H9 (cell line): ENCODE data around the gene NACC2. TPM values are rescaled to one million over a fixed set of nuclear protein-coding genes. Genes with fewer than 3 reads are reported as not detected.

Experiments
- DNase-seq: peaks from one replicate; pipeline ENCODE4 v3.0.0-alpha.2; 2017
- H2AFZ ChIP-seq: one replicate; pipeline ENCODE4 v1.6.1; 2013; ENCODE audit warnings: mild to moderate bottlenecking, low read length, control low read depth, moderate library complexity
- H2AK5ac ChIP-seq: 2 replicates; pipeline ENCODE4 v1.6.1; 2013; ENCODE audit warnings: low read length, control low read depth, mixed read lengths; ENCODE audit not compliant: insufficient read length
- H2BK120ac ChIP-seq: one replicate; pipeline ENCODE4 v1.6.1; 2013; ENCODE audit warnings: low read depth, mild to moderate bottlenecking, low read length, control low read depth, inconsistent platforms; ENCODE audit not compliant: poor library complexity, severe bottlenecking
- H2BK12ac ChIP-seq: 2 replicates; pipeline ENCODE4 v1.6.1; 2013; ENCODE audit warnings: low read length, control low read depth, mixed read lengths, low read depth; ENCODE audit not compliant: insufficient read length
- H2BK15ac ChIP-seq: 2 replicates; pipeline ENCODE4 v1.6.1; 2013; ENCODE audit warnings: low read depth, low read length, control low read depth
- H2BK20ac ChIP-seq: one replicate; pipeline ENCODE4 v1.6.1; 2013; ENCODE audit warnings: low read depth, mild to moderate bottlenecking, low read length, control low read depth, inconsistent platforms; ENCODE audit not compliant: poor library complexity, severe bottlenecking
- H2BK5ac ChIP-seq: 2 replicates; pipeline ENCODE4 v1.6.1; 2013; ENCODE audit warnings: low read length, control low read depth, mixed read lengths; ENCODE audit not compliant: insufficient read length
- H3K14ac ChIP-seq: 2 replicates; pipeline ENCODE4 v1.6.1; 2013; ENCODE audit warnings: low read length, control low read depth; ENCODE audit not compliant: insufficient read depth
- H3K18ac ChIP-seq: 2 replicates; pipeline ENCODE4 v1.6.1; 2013; ENCODE audit warnings: low read depth, mild to moderate bottlenecking, mixed read lengths, low read length, control low read depth; ENCODE audit not compliant: insufficient read length
- H3K23ac ChIP-seq: 2 replicates; pipeline ENCODE4 v1.6.1; 2013; ENCODE audit warnings: low read length, control low read depth, mixed read lengths, low read depth; ENCODE audit not compliant: insufficient read length
- H3K23me2 ChIP-seq: 2 replicates; pipeline ENCODE4 v1.6.1; 2013; ENCODE audit warnings: low read depth, mild to moderate bottlenecking, mixed read lengths, low read length, control low read depth; ENCODE audit not compliant: insufficient read length, poor library complexity, severe bottlenecking
- H3K27ac ChIP-seq: 2 replicates; pipeline ENCODE4 v1.5.1; 2013; ENCODE audit warnings: low read length, control low read depth, mixed read lengths, low read depth; ENCODE audit not compliant: insufficient read length
- H3K27me3 ChIP-seq: 2 replicates; pipeline ENCODE4 v1.6.1; 2013; ENCODE audit warnings: low read length, control low read depth, inconsistent platforms; ENCODE audit not compliant: insufficient read depth
- H3K4ac ChIP-seq: 2 replicates; pipeline ENCODE4 v1.6.1; 2013; ENCODE audit warnings: low read depth, mild to moderate bottlenecking, control low read depth, inconsistent platforms, low read length, moderate library complexity
- H3K4me1 ChIP-seq: 2 replicates; pipeline ENCODE4 v1.6.1; 2013; ENCODE audit warnings: low read length, control low read depth, inconsistent platforms; ENCODE audit not compliant: insufficient read depth
- H3K4me2 ChIP-seq: 2 replicates; pipeline ENCODE4 v1.6.1; 2013; ENCODE audit warnings: low read length, control low read depth, mixed read lengths; ENCODE audit not compliant: insufficient read length, insufficient read depth
- H3K56ac ChIP-seq: 2 replicates; pipeline ENCODE4 v1.6.1; 2013; ENCODE audit warnings: low read depth, mild to moderate bottlenecking, mixed read lengths, low read length, control low read depth; ENCODE audit not compliant: insufficient read length
- H3K79me1 ChIP-seq: 2 replicates; pipeline ENCODE4 v1.6.1; 2013; ENCODE audit warnings: low read depth, mild to moderate bottlenecking, moderate library complexity, low read length, control low read depth, inconsistent platforms; ENCODE audit not compliant: insufficient read depth, poor library complexity, severe bottlenecking
- H3K79me2 ChIP-seq: 2 replicates; pipeline ENCODE4 v1.6.1; 2013; ENCODE audit warnings: low read length, control low read depth, inconsistent platforms; ENCODE audit not compliant: insufficient read depth
- H3K9ac ChIP-seq: 2 replicates; pipeline ENCODE4 v1.6.1; 2013; ENCODE audit warnings: low read length, control low read depth, mixed read lengths; ENCODE audit not compliant: insufficient read length; ENCODE audit errors: extremely low read depth
- H3K9me3 ChIP-seq: one replicate; pipeline ENCODE4 v1.6.1; 2013; ENCODE audit warnings: low read depth, low read length, inconsistent platforms; ENCODE audit not compliant: control insufficient read depth
- H3T11ph ChIP-seq: one replicate; pipeline ENCODE4 v1.6.1; 2013; ENCODE audit warnings: mild to moderate bottlenecking, low read length, control low read depth, inconsistent platforms
- H4K20me1 ChIP-seq: one replicate; pipeline ENCODE4 v1.6.1; 2013; ENCODE audit not compliant: control insufficient read depth, insufficient read length, insufficient read depth
- H4K5ac ChIP-seq: 2 replicates; pipeline ENCODE4 v1.6.1; 2013; ENCODE audit warnings: low read depth, mild to moderate bottlenecking, mixed read lengths, low read length, control low read depth; ENCODE audit not compliant: insufficient read length
- H4K8ac ChIP-seq: replicated peaks from 2 replicates; pipeline ENCODE4 v1.6.1; 2013; ENCODE audit warnings: low read length, control low read depth, mixed read lengths, low read depth; ENCODE audit not compliant: insufficient read length
- H4K91ac ChIP-seq: 2 replicates; pipeline ENCODE4 v1.6.1; 2013; ENCODE audit warnings: low read depth, mild to moderate bottlenecking, moderate library complexity, mixed read lengths, low read length, control low read depth; ENCODE audit not compliant: insufficient read length
- H3K27ac Mint-ChIP-seq, 3 experiments: 2 replicates in 2 of 3; 3 replicates in 1 of 3; pipeline ENCODE4 v1.8.0; 2020 to 2021; ENCODE audit warnings: mixed read lengths in 3 of 3, mild to moderate bottlenecking in 1 of 3, moderate library complexity in 1 of 3
- H3K27me3 Mint-ChIP-seq: 2 replicates; pipeline ENCODE4 v1.8.0; 2021; ENCODE audit warnings: low read depth, mild to moderate bottlenecking, moderate library complexity, mixed read lengths
- H3K36me3 Mint-ChIP-seq, 3 experiments: 2 replicates in 2 of 3; 3 replicates in 1 of 3; pipeline ENCODE4 v1.8.0; 2020 to 2021; ENCODE audit warnings: low read depth in 3 of 3, mixed read lengths in 3 of 3; ENCODE audit not compliant: insufficient read depth in 1 of 3
- H3K4me1 Mint-ChIP-seq, 2 experiments: 2 replicates each; pipeline ENCODE4 v1.8.0; 2020; ENCODE audit warnings: mixed read lengths in 2 of 2
- H3K4me3 Mint-ChIP-seq, 2 experiments: 2 replicates in 1 of 2; 3 replicates in 1 of 2; pipeline ENCODE4 v1.8.0; 2020 to 2021; ENCODE audit warnings: mild to moderate bottlenecking in 2 of 2, mixed read lengths in 2 of 2, moderate library complexity in 1 of 2
- H3K9me3 Mint-ChIP-seq, 2 experiments: 2 replicates in 1 of 2; 3 replicates in 1 of 2; pipeline ENCODE4 v1.8.0; 2020; ENCODE audit warnings: mild to moderate bottlenecking in 2 of 2, mixed read lengths in 2 of 2, moderate library complexity in 1 of 2
- CTCF ChIP-seq: fragments of 200-600 bp; sonication (generic); conservative IDR thresholded peaks from 3 replicates; pipeline ENCODE4 v1.8.0; 2021; ENCODE audit warnings: antibody characterized with exemption, mild to moderate bottlenecking
- WGBS: extraction: QIAGEN DNeasy Blood & Tissue Kit; methylation state at CpG from one replicate; pipeline ENCODE4 v1.1.7; 2013; ENCODE audit warnings: missing lambda C conversion rate, low lambda C conversion rate, mixed read lengths; ENCODE audit not compliant: insufficient read length; ENCODE audit errors: extremely low coverage; 5-methylcytosine and 5-hydroxymethylcytosine counted together
- total RNA-seq: library from RNA; stranded (reverse); gene quantifications from 2 replicates; pipeline ENCODE4 v1.2.1, GENCODE V29; 2021

Gene NACC2
- total RNA-seq, 1 experiment from 2014 or later = 11.5 TPM

DNA sequence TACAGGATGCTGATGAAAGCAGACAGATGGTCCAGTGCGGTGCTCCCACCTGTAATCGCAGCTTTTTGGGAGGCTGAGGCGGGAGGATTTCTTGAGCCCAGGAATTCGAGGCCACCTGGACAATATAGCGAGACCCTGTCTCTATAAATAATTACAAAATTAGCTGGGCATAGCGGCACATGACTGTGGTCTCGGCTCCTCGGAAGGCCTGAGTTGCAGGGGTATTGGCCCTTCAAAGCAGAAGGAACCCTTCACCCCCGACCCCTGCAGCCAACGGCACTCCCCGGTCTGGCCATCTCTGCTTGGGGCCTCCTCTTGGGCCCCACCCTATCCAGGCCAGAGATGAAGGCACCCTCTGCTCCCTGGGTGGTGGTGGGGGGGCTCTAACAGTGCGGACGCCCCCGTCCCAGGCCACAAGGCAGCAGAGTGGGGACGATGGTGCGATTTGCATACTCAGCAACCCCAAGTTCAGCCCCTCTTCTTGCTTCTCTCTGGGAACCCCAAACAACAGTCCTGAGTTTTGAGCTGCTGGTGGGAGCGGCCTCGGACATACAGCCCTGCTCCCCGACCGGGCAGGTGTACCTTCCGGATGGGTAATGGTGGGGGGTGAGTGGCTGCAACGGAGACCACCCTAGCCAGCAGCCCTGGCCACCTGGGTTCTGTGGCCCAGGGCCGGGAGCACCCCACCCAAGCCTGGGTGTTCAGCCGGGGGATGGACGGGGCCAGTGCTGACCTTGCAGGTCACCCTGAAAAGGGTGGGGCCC, 50.7 kb downstream of the NACC2 start:
- Mint-ChIP-seq H3K9me3 (peaks cover 0 to 5% of the 10 kb centered on the region in 2 experiments; a peak in 2 of 5 replicates), H3K36me3 (peaks cover 4 to 14% (median 4%) of the 10 kb centered on the region in 3 experiments; a peak in 4 of 7 replicates), H3K4me1 (peaks cover 3 to 6% of the 10 kb centered on the region in 2 experiments), H3K4me3 (no peak overlapping the region), H3K27me3 (peaks cover 1% of the 10 kb centered on the region; the same call in 1 of the 2 replicates), H3K27ac (no peak overlapping the region)
- Histone ChIP-seq H4K8ac (no peak overlapping the region), H3K56ac (no peak overlapping the region), H4K5ac (no peak overlapping the region), H2BK5ac (no peak overlapping the region), H3K79me2 (no peaks in the 10 kb centered on the region), H3K23ac (no peak overlapping the region), H4K20me1 (no peaks in the 10 kb centered on the region), H3K79me1 (no peaks in the 10 kb centered on the region), H3K4me2 (no peak overlapping the region), H3K9ac (no peak overlapping the region), H3K27me3 (no peaks in the 10 kb centered on the region), H4K91ac (no peak overlapping the region), H3T11ph (no peak overlapping the region), H2BK15ac (no peak overlapping the region), H2BK120ac (no peak overlapping the region), H2BK20ac (no peak overlapping the region), H3K4ac (no peak overlapping the region), H3K23me2 (no peaks in the 10 kb centered on the region), H3K9me3 (no peaks in the 10 kb centered on the region), H3K18ac (no peak overlapping the region), H2AFZ (no peak overlapping the region), H3K4me1 (no peaks in the 10 kb centered on the region), H3K14ac (no peak overlapping the region), H2BK12ac (no peak overlapping the region), H3K27ac (no peak overlapping the region), H2AK5ac (no peak overlapping the region)
- WGBS = no CpG with 5 or more reads among the region's 25 CpGs
- TF ChIP-seq CTCF = no peak
- DNase-seq = no peak
